Natural killer cell treated with Interleukin-12 subunit alpha and Interleukin-12 subunit beta and Interleukin-15 and Interleukin-18, amount 100 ng/mL, for 72 hours (primary cell): ENCODE results near the gene CHST3. TPM values are rescaled to one million over a fixed set of nuclear protein-coding genes. Genes with fewer than 3 reads are reported as not detected.
"Not testable (repeated sequence)": the region's sequence is repeated elsewhere in the genome, so short reads cannot be mapped to it uniquely, and the experiment has no call there.

Source experiments
- ATAC-seq, 2 donors: fragments of 150-1000 bp; cut with Tn5 transposase in 1 of 2; sonication (Bioruptor Pico), chemical (Tn5 transposase) in 1 of 2; 2 replicates each; pipeline ENCODE4 v1.10.0; 2021
- DNase-seq: peaks from one replicate; pipeline ENCODE4 v3.0.0; 2022; ENCODE audit warnings: low spot score
- H3K27ac Mint-ChIP-seq, 2 donors: 1 replicate in 1 of 2; 2 replicates in 1 of 2; pipeline ENCODE4 v1.8.0; 2022; ENCODE audit warnings: mixed read lengths in 2 of 2, mild to moderate bottlenecking in 1 of 2, moderate library complexity in 1 of 2
- H3K27me3 Mint-ChIP-seq, 2 donors: 1 replicate in 1 of 2; 2 replicates in 1 of 2; pipeline ENCODE4 v1.8.0; 2022; ENCODE audit warnings: mixed read lengths in 2 of 2
- H3K36me3 Mint-ChIP-seq: one replicate; pipeline ENCODE4 v1.8.0; 2022; ENCODE audit warnings: mixed read lengths
- H3K4me1 Mint-ChIP-seq, 2 donors: 1 replicate in 1 of 2; 2 replicates in 1 of 2; pipeline ENCODE4 v1.8.0; 2022; ENCODE audit warnings: low read depth in 2 of 2, mixed read lengths in 2 of 2, mild to moderate bottlenecking in 1 of 2
- H3K4me3 Mint-ChIP-seq: one replicate; pipeline ENCODE4 v1.8.0; 2022; ENCODE audit warnings: mixed read lengths
- H3K9me3 Mint-ChIP-seq: 2 replicates; pipeline ENCODE4 v1.8.0; 2022; ENCODE audit warnings: mixed read lengths
- total RNA-seq, 2 donors: library from RNA; stranded (reverse); gene quantifications; one replicate each; pipeline ENCODE4 v1.2.3, GENCODE V29; 2022

The CHST3 gene
- total RNA-seq, 2 donors from 2014 or later, result not detected

DNA sequence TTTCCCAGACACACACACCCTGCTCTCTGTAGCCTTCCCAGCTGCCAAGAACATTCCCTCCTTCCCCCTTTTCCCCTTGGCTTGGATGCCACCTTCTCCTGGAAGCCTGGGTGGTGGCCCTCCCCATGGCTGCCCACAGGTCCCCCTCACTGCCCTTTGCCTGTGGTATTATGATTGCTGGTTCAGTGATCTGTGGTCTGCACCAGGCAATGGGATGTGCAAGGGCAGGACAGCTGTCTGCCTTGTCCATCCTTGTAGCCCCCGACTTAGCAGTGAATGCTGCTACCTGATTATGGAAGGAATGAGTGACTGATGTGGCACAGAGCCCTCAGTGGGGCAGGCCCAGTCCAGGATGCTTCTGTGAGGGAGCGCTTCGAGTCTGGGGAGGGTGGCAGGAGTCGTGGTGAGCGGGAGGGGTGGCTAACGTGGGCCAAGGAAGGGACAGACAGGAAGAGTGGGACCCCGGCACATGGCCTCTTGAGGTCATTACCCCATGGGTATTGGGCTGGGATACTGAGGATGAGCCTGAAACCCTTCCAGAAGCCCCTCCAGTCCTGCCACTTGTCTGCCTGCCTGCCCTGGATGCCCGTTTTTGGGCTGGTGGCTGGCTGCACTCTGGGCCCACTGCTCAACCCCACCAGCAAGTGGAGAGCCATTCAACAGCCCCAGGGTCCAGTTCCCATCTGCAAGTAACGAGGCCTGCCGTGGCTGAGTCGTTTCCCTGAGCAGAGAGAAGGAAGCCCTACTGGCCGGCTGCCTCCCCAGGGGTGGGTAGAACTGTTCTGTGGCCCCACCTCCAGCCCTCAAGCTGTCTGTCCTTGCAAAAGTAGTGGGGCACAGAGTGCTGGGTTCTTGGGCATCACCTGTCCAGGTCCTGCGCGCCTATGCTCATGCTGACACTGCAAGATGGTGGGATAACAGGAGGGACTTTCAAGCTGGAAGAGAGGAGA lies 8.8 kb downstream of the CHST3 start:
- DNase-seq (peak; percentile 55), ATAC-seq (no peak)
- Mint-ChIP-seq H3K9me3 (no peaks in the 10 kb centered on the region), H3K4me1 (peaks cover 0 to 2% of the 10 kb centered on the region in 2 donors), H3K27ac (no peak overlapping the region), H3K4me3 (no peak overlapping the region), H3K27me3 (peaks cover 4 to 7% of the 10 kb centered on the region in 2 donors), H3K36me3 (no peaks in the 10 kb centered on the region)

- Mint-ChIP-seq H3K4me3 (no peak overlapping the region), H3K9me3 (no peaks in the 10 kb centered on the region), H3K27ac (no peak overlapping the region), H3K4me1 (peaks cover 0 to 2% of the 10 kb centered on the region in 2 donors), H3K36me3 (no peaks in the 10 kb centered on the region), H3K27me3 (peaks cover 0 to 5% of the 10 kb centered on the region in 2 donors)
- DNase-seq, result peak; percentile 16
- ATAC-seq, result peak in 1 of 2 donors; percentile 3
Observed at GRCh38 chr10:71973777-71974488, 9.7 kb downstream of the CHST3 start.

- DNase-seq (no peak), ATAC-seq (peak; percentile 43 to 65)
- Mint-ChIP-seq H3K36me3 (no peaks in the 10 kb centered on the region), H3K9me3 (no peaks in the 10 kb centered on the region), H3K4me3 (no peak overlapping the region), H3K27me3 (peaks cover 0 to 7% of the 10 kb centered on the region in 2 donors), H3K4me1 (peaks cover 0 to 2% of the 10 kb centered on the region in 2 donors), H3K27ac (no peak overlapping the region)
Observed at GRCh38 chr10:71974489-71975021, 10.4 kb downstream of the CHST3 start.

- Mint-ChIP-seq H3K4me1 (peaks cover 0 to 2% of the 10 kb centered on the region in 2 donors), H3K27me3 (peaks cover 0 to 7% of the 10 kb centered on the region in 2 donors), H3K27ac (no peak overlapping the region), H3K36me3 (no peaks in the 10 kb centered on the region), H3K4me3 (no peak overlapping the region), H3K9me3 (no peaks in the 10 kb centered on the region)
- ATAC-seq (no peak), DNase-seq (peak; percentile 13)
Observed at GRCh38 chr10:71975087-71975870, 11.1 kb downstream of the CHST3 start.

GRCh38 chr10:71975871-71976725 lies 11.9 kb downstream of the CHST3 start:
- Mint-ChIP-seq H3K4me3 (no peak overlapping the region), H3K36me3 (no peaks in the 10 kb centered on the region)

GRCh38 chr10:71977614-71977903 lies 13.4 kb downstream of the CHST3 start:
- H3K4me1 Mint-ChIP-seq, H3K27ac Mint-ChIP-seq, H3K36me3 Mint-ChIP-seq, H3K4me3 Mint-ChIP-seq, H3K27me3 Mint-ChIP-seq, H3K9me3 Mint-ChIP-seq, ATAC-seq: not testable (repeated sequence)
- DNase-seq, result peak; percentile 10

More at GRCh38 chr10:71975871-71976725, 11.9 kb downstream of the CHST3 start:
- no peak overlapping the region for H3K27ac Mint-ChIP-seq
- no peaks in the 10 kb centered on the region for H3K9me3 Mint-ChIP-seq
- peak; percentile 23 for DNase-seq
- no peak for ATAC-seq
- H3K4me1 Mint-ChIP-seq, result peaks cover 0 to 2% of the 10 kb centered on the region in 2 donors
- H3K27me3 Mint-ChIP-seq, result peaks cover 0 to 7% of the 10 kb centered on the region in 2 donors

- ATAC-seq, result no peak
- Mint-ChIP-seq H3K27ac (no peak overlapping the region), H3K36me3 (no peaks in the 10 kb centered on the region)
Observed at GRCh38 chr10:71978476-71978875, 14.3 kb downstream of the CHST3 start.

GRCh38 chr10:71978988-71979691 lies 14.9 kb downstream of the CHST3 start:
- Mint-ChIP-seq H3K36me3 (no peaks in the 10 kb centered on the region), H3K27ac (no peak overlapping the region), H3K4me1 (no peaks in the 10 kb centered on the region), H3K4me3 (no peak overlapping the region), H3K9me3 (no peaks in the 10 kb centered on the region), H3K27me3 (peaks cover 0 to 4% of the 10 kb centered on the region in 2 donors)
- no peak for ATAC-seq
- no peak for DNase-seq

More at GRCh38 chr10:71978476-71978875, 14.3 kb downstream of the CHST3 start:
- no peaks in the 10 kb centered on the region for H3K4me1 Mint-ChIP-seq
- no peak for DNase-seq
- peaks cover 0 to 6% of the 10 kb centered on the region in 2 donors for H3K27me3 Mint-ChIP-seq
- H3K4me3 Mint-ChIP-seq, result no peak overlapping the region
- H3K9me3 Mint-ChIP-seq, result no peaks in the 10 kb centered on the region

DNA sequence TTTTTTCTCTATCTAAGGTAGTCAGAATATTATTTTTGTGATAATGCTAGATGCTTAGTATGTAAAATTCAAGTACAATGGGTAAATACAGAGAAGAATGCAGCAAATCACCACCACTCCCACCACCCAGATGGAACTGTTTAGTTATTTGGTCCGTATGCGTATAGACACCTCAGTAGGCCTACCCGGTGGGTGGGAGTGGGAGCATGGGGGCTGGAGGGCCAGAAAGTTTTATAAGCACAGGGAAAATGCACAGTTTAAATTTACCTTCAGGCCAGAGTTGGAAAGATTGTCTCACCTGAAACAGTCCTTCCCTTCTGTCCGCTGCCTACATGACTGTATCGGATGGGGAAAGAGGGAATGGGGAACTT lies 15.5 kb downstream of the CHST3 start:
- DNase-seq (no peak), ATAC-seq (no peak)
- Mint-ChIP-seq H3K4me1 (peaks cover 0 to 2% of the 10 kb centered on the region in 2 donors), H3K36me3 (no peaks in the 10 kb centered on the region), H3K4me3 (no peak overlapping the region), H3K27ac (no peak overlapping the region), H3K27me3 (peaks cover 0 to 4% of the 10 kb centered on the region in 2 donors), H3K9me3 (no peaks in the 10 kb centered on the region)

GRCh38 chr10:71980181-71981014 lies 16.2 kb downstream of the CHST3 start:
- ATAC-seq (no peak), DNase-seq (no peak)
- Mint-ChIP-seq H3K27me3 (peaks cover 6 to 7% of the 10 kb centered on the region in 2 donors), H3K9me3 (no peaks in the 10 kb centered on the region), H3K27ac (no peak overlapping the region), H3K4me1 (peaks cover 4 to 9% of the 10 kb centered on the region in 2 donors), H3K36me3 (no peaks in the 10 kb centered on the region), H3K4me3 (no peak overlapping the region)

DNA sequence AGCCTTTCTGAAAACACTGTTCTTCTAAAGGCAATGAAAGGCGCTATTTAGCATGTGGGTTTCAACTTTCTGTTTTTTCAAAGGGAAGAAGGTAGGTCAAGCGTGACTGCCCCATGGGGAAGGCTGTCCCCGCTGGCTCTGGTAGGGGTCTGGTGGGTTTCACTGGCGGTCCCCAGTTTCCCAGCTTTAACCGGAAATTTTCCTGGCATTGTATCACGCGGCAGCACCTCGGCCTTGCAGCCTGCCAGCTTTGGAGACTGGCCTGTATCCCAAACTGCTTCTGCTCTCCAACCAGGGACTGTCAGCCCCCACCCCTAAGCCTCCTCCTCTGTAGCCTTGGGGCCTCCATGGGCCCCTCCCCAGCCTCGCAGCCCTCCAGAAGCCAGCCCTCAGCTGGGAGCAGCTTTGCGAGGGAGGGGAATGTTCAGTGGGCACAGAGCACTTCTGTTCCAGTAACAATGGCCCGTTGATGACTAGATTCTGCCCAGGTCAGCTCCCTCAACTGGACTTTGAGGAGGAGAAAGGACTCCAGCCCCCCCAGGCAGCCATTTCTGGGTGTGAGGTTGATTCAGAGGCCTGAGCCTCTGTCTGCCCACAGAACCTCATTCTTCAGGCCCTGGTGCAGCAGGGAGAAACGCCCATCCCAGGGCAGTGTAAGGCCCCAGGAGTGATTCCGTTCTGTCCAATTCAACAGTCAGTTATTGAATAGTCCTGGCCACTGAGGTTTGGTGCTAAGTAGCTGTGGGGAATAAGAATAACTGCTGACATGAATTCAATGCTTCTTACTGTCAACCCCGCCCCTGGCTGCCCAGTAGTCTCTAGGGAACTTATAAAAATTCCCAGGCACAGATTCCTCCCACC lies 17.1 kb downstream of the CHST3 start:
- ATAC-seq (no peak), DNase-seq (no peak)
- no peaks in the 10 kb centered on the region for H3K36me3 Mint-ChIP-seq
- H3K4me3 Mint-ChIP-seq, result no peak overlapping the region
- H3K4me1 Mint-ChIP-seq, result peaks cover 9 to 18% of the 10 kb centered on the region in 2 donors
- H3K27me3 Mint-ChIP-seq, result peaks cover 7 to 10% of the 10 kb centered on the region in 2 donors
- H3K27ac Mint-ChIP-seq, result no peak overlapping the region
- no peaks in the 10 kb centered on the region for H3K9me3 Mint-ChIP-seq
